Psoas muscle (tissue), 8 donors: ENCODE data around the gene BDH1. TPM values are rescaled to one million over a fixed set of nuclear protein-coding genes. Genes with fewer than 3 reads are reported as not detected.

Experiments used
- ATAC-seq, 4 donors: fragments of 200-7000 bp; cut with Tn5 transposase; one replicate each; pipeline ENCODE4 v1.9.1; 2020; ENCODE audit warnings: moderate library complexity in 3 of 4, mild to moderate bottlenecking in 2 of 4
- DNase-seq, 2 donors: peaks; one replicate each; pipeline ENCODE4 v3.0.0-alpha.2; 2020
- H3K27ac ChIP-seq: fragments of 200-600 bp; one replicate; pipeline ENCODE4 v1.8.0; 2022
- H3K27me3 ChIP-seq, 3 donors: fragments of 200-600 bp in 1 of 3; one replicate each; pipeline versions ENCODE4 v1.6.1 to v1.8.0; 2013 to 2022; ENCODE audit warnings: low read length in 2 of 3, mild to moderate bottlenecking in 2 of 3, moderate library complexity in 1 of 3; ENCODE audit not compliant: insufficient read depth in 3 of 3
- H3K36me3 ChIP-seq, 2 donors: fragments of 200-600 bp in 1 of 2; one replicate each; pipeline versions ENCODE4 v1.6.1 to v1.8.0; 2013 to 2022; ENCODE audit warnings: low read depth in 1 of 2, mild to moderate bottlenecking in 1 of 2, moderate library complexity in 1 of 2; ENCODE audit not compliant: insufficient read depth in 1 of 2
- H3K4me1 ChIP-seq: fragments of 200-600 bp; one replicate; pipeline ENCODE4 v1.8.0; 2022
- H3K4me3 ChIP-seq: fragments of 200-600 bp; one replicate; pipeline ENCODE4 v1.8.0; 2022; ENCODE audit warnings: mild to moderate bottlenecking
- H3K9me3 ChIP-seq: fragments of 200-600 bp; one replicate; pipeline ENCODE4 v1.8.0; 2022
- WGBS, 3 donors: extraction: QIAGEN DNeasy Blood & Tissue Kit; methylation state at CpG; one replicate each; pipeline versions ENCODE4 v1.1.6 to v1.1.7; 2013; 5-methylcytosine and 5-hydroxymethylcytosine counted together
- intact Hi-C, 2 donors: fragments of 100-400 bp; cut with DNase I; formaldehyde crosslinking; loops; one replicate each; pipeline versions ENCODE4 v1.11.0 to v1.14.2; 2022
- polyA plus RNA-seq, 3 donors: library from polyadenylated mRNA; stranded (reverse); fragments of 200-250 nt; gene quantifications; one replicate each; pipeline ENCODE4 v1.2.3, GENCODE V29; 2013
- total RNA-seq, 4 donors: library from RNA; stranded (reverse); fragmentation: NEBNext Ultra II Directional in 2 of 4; extraction: Animal tissue kit (Norgen Biotek cat#: 25700) in 2 of 4; gene quantifications; one replicate each; pipeline versions ENCODE4 v1.2.1 to v1.2.4, GENCODE V29; 2021 to 2023
- TF ChIP-seq, protein P1 (sequence below): fragments of 200-600 bp; IDR thresholded peaks from one replicate; pipeline ENCODE4 v1.8.0; 2022; ENCODE audit warnings: antibody characterized with exemption
- donor health status: healthy with polysubstance abuse.
- donor health status: DM: no; HTN: no; CAD: no; lungs with moderate emphysema.
- donor health status: Bipolar disorder and iron deficiency.
- donor health status: healthy.
- donor health status: DM: yes; HTN: yes; CAD: no.
- donor health status: DM: no; HTN: no; CAD: no.
- donor health status: DM: no; HTN: no; CAD: no.
- donor health status: DM: yes; HTN: yes; CAD: no.

BDH1 gene
- total and polyA plus RNA-seq, 7 donors: 5.4 to 47.6 (median 16.0) TPM

DNA sequence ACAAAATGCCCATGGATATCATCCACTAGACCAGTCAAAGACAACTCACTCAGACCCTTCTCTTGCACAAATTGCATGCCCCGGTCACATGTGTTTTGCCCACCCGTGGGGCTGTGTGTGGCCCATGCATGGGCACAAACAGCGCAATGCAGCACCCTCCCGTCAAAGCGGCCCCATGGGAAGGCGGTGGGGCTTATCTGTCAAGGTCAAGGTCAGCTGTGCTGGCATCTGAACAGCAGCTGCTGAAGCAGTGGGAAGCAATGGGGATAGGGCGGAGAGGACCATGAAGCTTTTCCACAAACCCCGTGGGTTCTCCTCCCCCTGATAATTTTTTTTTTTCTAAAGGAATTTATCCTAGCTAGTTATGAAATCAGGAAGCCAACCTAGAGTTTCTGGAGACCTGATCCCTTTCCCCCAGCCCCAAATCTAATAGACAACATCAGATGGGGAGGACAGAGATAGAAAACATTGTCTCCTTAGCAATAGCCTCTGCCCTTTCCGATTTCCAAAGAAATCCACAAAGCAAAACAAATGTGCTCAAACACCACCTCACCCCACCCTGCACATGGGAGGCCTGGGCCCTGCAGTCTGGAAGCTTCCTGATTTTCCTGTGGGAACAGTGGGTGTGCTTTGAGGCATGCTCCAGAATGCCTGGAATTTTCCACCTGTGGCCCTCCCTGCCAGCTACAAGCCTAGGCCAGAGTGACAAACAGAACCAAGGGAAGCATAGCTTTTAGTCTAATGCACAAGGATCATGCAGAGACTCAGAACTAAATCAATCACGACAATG lies 84.4 kb downstream of the BDH1 start:
- 84 to 86% (median 85%) methylated on average over 10 of the region's 10 CpGs for WGBS, 3 donors
- no peak for ATAC-seq

DNA sequence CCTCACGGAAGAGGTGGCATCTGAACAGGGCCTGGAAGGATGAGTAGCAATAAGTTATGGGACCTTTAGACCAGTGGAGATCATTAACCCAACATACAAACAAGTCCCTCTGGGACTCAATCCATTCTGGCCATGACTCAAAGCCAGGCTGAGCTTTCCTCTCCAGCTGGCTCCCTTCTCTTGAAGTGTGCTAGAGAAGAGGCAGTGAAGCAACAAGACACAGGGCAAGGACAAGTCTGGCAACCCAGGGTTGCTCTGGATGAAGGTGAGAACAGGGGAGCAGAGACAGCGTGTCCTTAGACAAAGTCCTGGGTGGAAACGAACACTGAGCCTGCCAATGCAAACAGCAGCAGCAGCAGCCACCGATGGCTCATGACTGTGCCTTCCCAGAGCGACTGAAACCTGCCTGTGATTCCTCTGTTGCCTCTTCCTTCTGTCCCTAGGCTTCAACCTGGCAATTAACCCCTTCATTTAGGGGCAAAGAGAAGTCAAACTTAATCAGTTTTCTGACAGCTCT lies 86.8 kb downstream of the BDH1 start:
- H3K36me3 ChIP-seq: no peaks in the 10 kb centered on the region
- intact Hi-C loops: no loop called here
- WGBS, 3 donors: 40 to 61% (median 49%) methylated on average over 5 of the region's 5 CpGs
- no peaks in the 10 kb centered on the region for H3K9me3 ChIP-seq
- DNase-seq (no peak), ATAC-seq (peak in 2 of 4 donors; percentile 26 to 70)
- no peaks in the 10 kb centered on the region for H3K4me1 ChIP-seq
- H3K27me3 ChIP-seq: no peaks in the 10 kb centered on the region
- H3K27ac ChIP-seq: no peak overlapping the region
- H3K4me3 ChIP-seq: no peak overlapping the region
- TF ChIP-seq, protein P1, sequence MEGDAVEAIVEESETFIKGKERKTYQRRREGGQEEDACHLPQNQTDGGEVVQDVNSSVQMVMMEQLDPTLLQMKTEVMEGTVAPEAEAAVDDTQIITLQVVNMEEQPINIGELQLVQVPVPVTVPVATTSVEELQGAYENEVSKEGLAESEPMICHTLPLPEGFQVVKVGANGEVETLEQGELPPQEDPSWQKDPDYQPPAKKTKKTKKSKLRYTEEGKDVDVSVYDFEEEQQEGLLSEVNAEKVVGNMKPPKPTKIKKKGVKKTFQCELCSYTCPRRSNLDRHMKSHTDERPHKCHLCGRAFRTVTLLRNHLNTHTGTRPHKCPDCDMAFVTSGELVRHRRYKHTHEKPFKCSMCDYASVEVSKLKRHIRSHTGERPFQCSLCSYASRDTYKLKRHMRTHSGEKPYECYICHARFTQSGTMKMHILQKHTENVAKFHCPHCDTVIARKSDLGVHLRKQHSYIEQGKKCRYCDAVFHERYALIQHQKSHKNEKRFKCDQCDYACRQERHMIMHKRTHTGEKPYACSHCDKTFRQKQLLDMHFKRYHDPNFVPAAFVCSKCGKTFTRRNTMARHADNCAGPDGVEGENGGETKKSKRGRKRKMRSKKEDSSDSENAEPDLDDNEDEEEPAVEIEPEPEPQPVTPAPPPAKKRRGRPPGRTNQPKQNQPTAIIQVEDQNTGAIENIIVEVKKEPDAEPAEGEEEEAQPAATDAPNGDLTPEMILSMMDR: no peak

More for the DNA sequence above, 84.4 kb downstream of the BDH1 start:
- no peaks in the 10 kb centered on the region for H3K27me3 ChIP-seq
- DNase-seq: no peak
- intact Hi-C loops: no loop called here
- H3K36me3 ChIP-seq: no peaks in the 10 kb centered on the region
- no peak overlapping the region for H3K4me3 ChIP-seq
- H3K4me1 ChIP-seq: no peaks in the 10 kb centered on the region
- H3K27ac ChIP-seq: no peak overlapping the region
- TF ChIP-seq, protein P1: no peak
- no peaks in the 10 kb centered on the region for H3K9me3 ChIP-seq

- intact Hi-C loops: no loop called here
- 82 to 88% (median 83%) methylated on average over 7 of the region's 7 CpGs for WGBS, 3 donors
Observed at GRCh38 chr3:197468167-197468566, 87.6 kb downstream of the BDH1 start.

DNA sequence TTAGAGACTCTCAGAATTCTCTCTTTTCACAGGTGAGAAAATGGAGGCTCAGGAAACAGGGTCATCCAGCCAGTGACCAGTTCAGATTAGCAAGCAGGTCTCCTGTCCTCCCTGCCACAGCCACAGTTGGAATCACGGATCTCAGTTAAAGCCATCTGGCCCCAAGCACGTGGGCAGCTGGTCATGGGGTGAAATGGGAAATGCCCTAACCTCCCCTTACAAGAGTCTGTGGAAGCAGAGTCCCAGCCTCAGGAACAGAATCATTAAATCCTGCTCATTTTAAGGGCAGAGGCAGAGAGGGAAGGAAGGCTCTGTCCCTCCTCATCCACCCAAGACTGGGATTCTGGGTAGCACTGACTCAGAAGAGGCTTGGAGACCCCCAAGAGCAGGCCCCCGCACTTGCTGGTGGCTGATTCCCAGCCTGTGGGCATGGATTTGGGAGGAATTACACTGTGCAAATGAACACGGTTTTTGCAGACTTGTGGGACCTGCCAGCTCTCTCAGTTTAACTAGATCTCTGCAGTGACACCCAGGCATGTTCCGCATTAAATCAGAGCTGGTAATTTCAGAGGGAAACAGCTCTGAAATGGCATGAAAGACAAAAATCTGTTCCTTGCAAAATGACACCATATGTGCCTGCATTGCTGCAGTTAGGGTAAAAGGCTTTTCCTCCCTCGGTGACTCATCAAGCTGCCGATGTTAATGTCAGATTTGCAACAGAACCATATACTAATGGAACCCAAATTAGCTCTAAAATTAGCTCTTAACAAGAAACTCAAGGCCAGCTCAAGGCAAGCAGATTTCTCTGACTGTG lies 89.0 kb downstream of the BDH1 start:
- Histone ChIP-seq H3K36me3 (no peaks in the 10 kb centered on the region), H3K27ac (no peak overlapping the region), H3K4me1 (no peaks in the 10 kb centered on the region), H3K27me3 (no peaks in the 10 kb centered on the region), H3K9me3 (no peaks in the 10 kb centered on the region), H3K4me3 (no peak overlapping the region)
- intact Hi-C loops: no loop called here
- WGBS, 3 donors: 22 to 35% (median 24%) methylated on average over 7 of the region's 7 CpGs
- TF ChIP-seq, protein P1: no peak
- ATAC-seq (peak in 1 of 4 donors; percentile 56), DNase-seq (no peak)

More at GRCh38 chr3:197468167-197468566, 87.6 kb downstream of the BDH1 start:
- H3K27ac ChIP-seq: no peak overlapping the region
- H3K4me1 ChIP-seq: no peaks in the 10 kb centered on the region
- H3K4me3 ChIP-seq: no peak overlapping the region
- TF ChIP-seq, protein P1: no peak
- no peaks in the 10 kb centered on the region for H3K9me3 ChIP-seq
- ATAC-seq: no peak
- no peak for DNase-seq
- no peaks in the 10 kb centered on the region for H3K27me3 ChIP-seq
- H3K36me3 ChIP-seq: no peaks in the 10 kb centered on the region
